Keratinocyte (primary cell): ENCODE measurements around the gene TMEM52. TPM values are rescaled to one million over a fixed set of nuclear protein-coding genes. Genes with fewer than 3 reads are reported as not detected.

Experiments used
- DNase-seq: peaks from one replicate; pipeline ENCODE4 v3.0.0-alpha.2; 2011; ENCODE audit warnings: low read depth, missing footprints, low spot score
- FAIRE-seq: peaks from 2 replicates; lab custom pipeline; 2011; peaks lifted over from hg19 to GRCh38; lab: Jason Lieb, UNC
- H2AFZ ChIP-seq: 2 replicates; pipeline ENCODE4 v1.6.0; 2012; ENCODE audit warnings: low read length, control low read depth, inconsistent platforms; ENCODE audit not compliant: control insufficient read depth
- H3K27ac ChIP-seq: 2 replicates; pipeline ENCODE4 v1.5.1; 2011; ENCODE audit warnings: low read length; ENCODE audit not compliant: control insufficient read depth, insufficient read depth
- H3K27me3 ChIP-seq: 3 replicates; pipeline ENCODE4 v1.6.0; 2011; ENCODE audit warnings: low read length; ENCODE audit not compliant: control insufficient read depth, insufficient read depth; ENCODE audit errors: extremely low read depth
- H3K36me3 ChIP-seq, 2 experiments: 2 replicates in 1 of 2; 3 replicates in 1 of 2; pipeline ENCODE4 v1.5.1; 2011; ENCODE audit warnings: low read length in 2 of 2, mild to moderate bottlenecking in 1 of 2; ENCODE audit not compliant: control insufficient read depth in 2 of 2, insufficient read depth in 2 of 2; ENCODE audit errors: extremely low read depth in 1 of 2
- H3K4me1 ChIP-seq: 3 replicates; pipeline ENCODE4 v1.5.1; 2011; ENCODE audit warnings: low read length; ENCODE audit not compliant: control insufficient read depth, insufficient read depth; ENCODE audit errors: extremely low read depth
- H3K4me2 ChIP-seq: 3 replicates; pipeline ENCODE4 v1.6.0; 2011; ENCODE audit warnings: low read depth, low read length; ENCODE audit not compliant: control insufficient read depth, insufficient read depth; ENCODE audit errors: extremely low read depth
- H3K4me3 ChIP-seq, 3 experiments: fragments of 200-600 bp in 1 of 3; sonication (generic) in 1 of 3; 2 replicates in 2 of 3; 3 replicates in 1 of 3; pipeline ENCODE4 v1.5.1; 2011 to 2016; ENCODE audit warnings: low read length in 3 of 3, mild to moderate bottlenecking in 3 of 3, control low read depth in 2 of 3, inconsistent platforms in 1 of 3, low read depth in 1 of 3, mixed read lengths in 1 of 3, mixed run types in 1 of 3, moderate library complexity in 1 of 3; ENCODE audit not compliant: control insufficient read depth in 2 of 3, insufficient read depth in 2 of 3; ENCODE audit errors: extremely low read depth in 1 of 3
- H3K79me2 ChIP-seq: 2 replicates; pipeline ENCODE4 v1.6.0; 2012; ENCODE audit warnings: low read length; ENCODE audit not compliant: control insufficient read depth, insufficient read depth
- H3K9ac ChIP-seq: 3 replicates; pipeline ENCODE4 v1.6.0; 2011; ENCODE audit warnings: low read length; ENCODE audit not compliant: control insufficient read depth, insufficient read depth; ENCODE audit errors: extremely low read depth
- H3K9me1 ChIP-seq: 3 replicates; pipeline ENCODE4 v1.6.0; 2011; ENCODE audit warnings: low read length; ENCODE audit not compliant: control insufficient read depth, insufficient read depth; ENCODE audit errors: extremely low read depth
- H3K9me3 ChIP-seq: 2 replicates; pipeline ENCODE4 v1.5.1; 2012; ENCODE audit warnings: low read depth, low read length; ENCODE audit not compliant: control insufficient read depth
- H4K20me1 ChIP-seq: 3 replicates; pipeline ENCODE4 v1.6.0; 2011; ENCODE audit warnings: low read length; ENCODE audit not compliant: control insufficient read depth, insufficient read depth; ENCODE audit errors: extremely low read depth
- CTCF ChIP-seq, 3 experiments: IDR thresholded peaks in 1 of 3; conservative IDR thresholded peaks in 1 of 3; optimal IDR thresholded peaks in 1 of 3; 2 replicates in 2 of 3; 3 replicates in 1 of 3; pipeline versions ENCODE3 to v1.5.1; 2011; ENCODE audit warnings: low read length in 3 of 3, mild to moderate bottlenecking in 3 of 3, moderate library complexity in 2 of 3, control low read depth in 1 of 3, inconsistent platforms in 1 of 3; ENCODE audit not compliant: insufficient read depth in 2 of 3; ENCODE audit errors: extremely low read depth in 1 of 3
- EZH2 ChIP-seq: IDR thresholded peaks from one replicate; pipeline ENCODE4 v1.6.1; 2012; ENCODE audit warnings: inconsistent platforms, mild to moderate bottlenecking, low read length, moderate library complexity
- dilution Hi-C: fragments of 300-500 bp; cut with MboI; formaldehyde crosslinking; loops from one replicate; pipeline ENCODE4 v1.7.0; 2020; ENCODE audit warnings: low sequenced_read_pairs; ENCODE audit not compliant: extremely low pct_ligation_motif_present
- polyA plus RNA-seq, 5 experiments: library from polyadenylated mRNA; depleted of rRNA in 3 of 5; stranded (reverse) in 3 of 5; stranded (forward) in 1 of 5; unstranded in 1 of 5; fragments of >200 nt; gene quantifications; 1 replicate in 1 of 5; 2 replicates in 3 of 5; 3 replicates in 1 of 5; pipeline versions ENCODE4 v1.2.1 to v1.2.3, GENCODE V29; 2011 to 2012; ENCODE audit warnings: missing spikeins in 2 of 5, low read depth in 1 of 5, low replicate concordance in 1 of 5

TMEM52 gene
- polyA plus RNA-seq, 1 donor (not counting 4 experiments of a cell fraction or from before 2014, with no cell fraction given) = 0.10 TPM

GRCh38 chr1:1900883-1901640 lies 18.0 kb downstream of the TMEM52 start:
- Histone ChIP-seq H4K20me1 (no peaks in the 10 kb centered on the region), H3K9me3 (no peaks in the 10 kb centered on the region), H2AFZ (no peak overlapping the region), H3K36me3 (no peaks in the 10 kb centered on the region), H3K4me2 (no peak overlapping the region), H3K4me1 (peaks cover 2% of the 10 kb centered on the region), H3K9ac (no peak overlapping the region), H3K79me2 (no peaks in the 10 kb centered on the region), H3K4me3 (no peak overlapping the region), H3K9me1 (no peaks in the 10 kb centered on the region), H3K27ac (no peak overlapping the region), H3K27me3 (peaks cover 6% of the 10 kb centered on the region)
- no peak for FAIRE-seq
- dilution Hi-C loops = no loop called here
- TF ChIP-seq EZH2 (no peak), CTCF (optimal IDR thresholded peaks at IDR 0.05 in 1 of 3, IDR thresholded peaks at IDR 0.05 in 1 of 3, conservative IDR thresholded peaks at IDR 0.05 in 1 of 3; ENCODE audit: extremely low read depth in 1 of 3, insufficient read depth in 2 of 3, low read length in 3 of 3) (no peak)
- no peak for DNase-seq

- Histone ChIP-seq H3K79me2 (no peaks in the 10 kb centered on the region), H3K36me3 (no peaks in the 10 kb centered on the region), H3K9me1 (no peaks in the 10 kb centered on the region), H3K4me3 (no peak overlapping the region), H3K27me3 (peaks cover 7% of the 10 kb centered on the region), H3K4me1 (peaks cover 3% of the 10 kb centered on the region), H3K27ac (no peak overlapping the region), H3K9me3 (no peaks in the 10 kb centered on the region), H3K9ac (no peak overlapping the region), H2AFZ (no peak overlapping the region), H4K20me1 (no peaks in the 10 kb centered on the region), H3K4me2 (no peak overlapping the region)
- FAIRE-seq = no peak
- DNase-seq = no peak
- TF ChIP-seq EZH2 = no peak
- TF ChIP-seq CTCF (optimal IDR thresholded peaks at IDR 0.05 in 1 of 3, IDR thresholded peaks at IDR 0.05 in 1 of 3, conservative IDR thresholded peaks at IDR 0.05 in 1 of 3; ENCODE audit: extremely low read depth in 1 of 3, insufficient read depth in 2 of 3, low read length in 3 of 3) = no peak
- dilution Hi-C loops = no loop called here
Measured at GRCh38 chr1:1899967-1900327, 19.1 kb downstream of the TMEM52 start.
